CD14-positive monocyte (primary cell): Measurements from ENCODE around the gene RNF135. TPM values are rescaled to one million over a fixed set of nuclear protein-coding genes. Genes with fewer than 3 reads are reported as not detected.
"Not testable (repeated sequence)": the region's sequence is repeated elsewhere in the genome, so short reads cannot be mapped to it uniquely, and the experiment has no call there.

ENCODE experiments used
- DNase-seq, 3 donors: peaks; one replicate each; pipeline ENCODE4 v3.0.0-alpha.2; 2011 to 2022
- H2AFZ ChIP-seq: 2 replicates; pipeline ENCODE4 v1.6.0; 2012; ENCODE audit warnings: mild to moderate bottlenecking, low read depth, low read length, inconsistent platforms; ENCODE audit not compliant: insufficient read depth, poor library complexity, severe bottlenecking
- H3K27ac ChIP-seq, 2 donors: 1 replicate in 1 of 2; 2 replicates in 1 of 2; pipeline ENCODE4 v1.5.1; 2012 to 2013; ENCODE audit warnings: low read length in 2 of 2, control low read depth in 1 of 2, inconsistent platforms in 1 of 2, low read depth in 1 of 2, mild to moderate bottlenecking in 1 of 2
- H3K27me3 ChIP-seq, 2 donors: one replicate each; pipeline versions ENCODE4 v1.6.0 to v1.6.1; 2011 to 2013; ENCODE audit warnings: low read length in 2 of 2; ENCODE audit not compliant: control insufficient read depth in 2 of 2, insufficient read depth in 2 of 2
- H3K36me3 ChIP-seq, 2 donors: replicated peaks in 1 of 2; 1 replicate in 1 of 2; 2 replicates in 1 of 2; pipeline versions ENCODE4 v1.5.1 to v1.6.1; 2012 to 2013; ENCODE audit warnings: low read length in 2 of 2, control low read depth in 1 of 2, inconsistent platforms in 1 of 2, mild to moderate bottlenecking in 1 of 2; ENCODE audit not compliant: insufficient read depth in 2 of 2, control insufficient read depth in 1 of 2
- H3K4me1 ChIP-seq, 2 donors: 1 replicate in 1 of 2; 2 replicates in 1 of 2; pipeline versions ENCODE4 v1.5.1 to v1.6.1; 2012 to 2013; ENCODE audit warnings: low read length in 2 of 2, control low read depth in 1 of 2, inconsistent platforms in 1 of 2, mild to moderate bottlenecking in 1 of 2, moderate library complexity in 1 of 2; ENCODE audit not compliant: insufficient read depth in 2 of 2, control insufficient read depth in 1 of 2
- H3K4me2 ChIP-seq: replicated peaks from 2 replicates; pipeline ENCODE3; 2012; ENCODE audit warnings: low read length, moderate library complexity, mild to moderate bottlenecking; ENCODE audit not compliant: poor library complexity, severe bottlenecking; ENCODE audit errors: extremely low read depth
- H3K4me3 ChIP-seq, 3 experiments: fragments of 200-600 bp in 1 of 3; sonication (generic) in 1 of 3; replicated peaks in 1 of 3; 1 replicate in 2 of 3; 2 replicates in 1 of 3; pipeline ENCODE4 v1.5.1; 2011 to 2013; ENCODE audit warnings: low read length in 3 of 3, mild to moderate bottlenecking in 3 of 3, control low read depth in 2 of 3, low read depth in 2 of 3, inconsistent platforms in 1 of 3, moderate library complexity in 1 of 3
- H3K79me2 ChIP-seq: 2 replicates; pipeline ENCODE4 v1.6.0; 2012; ENCODE audit warnings: mild to moderate bottlenecking, control low read depth, inconsistent platforms, low read length, moderate library complexity; ENCODE audit not compliant: insufficient read depth
- H3K9ac ChIP-seq: 2 replicates; pipeline ENCODE4 v1.6.0; 2017; ENCODE audit warnings: low read length, mild to moderate bottlenecking; ENCODE audit not compliant: insufficient read depth, poor library complexity, severe bottlenecking
- H3K9me3 ChIP-seq, 2 donors: replicated peaks in 1 of 2; 1 replicate in 1 of 2; 2 replicates in 1 of 2; pipeline versions ENCODE4 v1.5.1 to v1.6.1; 2012 to 2013; ENCODE audit warnings: low read length in 2 of 2, control low read depth in 1 of 2; ENCODE audit not compliant: control insufficient read depth in 1 of 2, insufficient read depth in 1 of 2
- H4K20me1 ChIP-seq: 2 replicates; pipeline ENCODE4 v1.6.0; 2012; ENCODE audit warnings: mild to moderate bottlenecking, low read length, control low read depth, moderate library complexity; ENCODE audit not compliant: insufficient read depth
- H3K27ac Mint-ChIP-seq, 7 donors: one replicate each; pipeline ENCODE4 v1.8.0; 2020; ENCODE audit warnings: mild to moderate bottlenecking in 7 of 7, mixed read lengths in 7 of 7, moderate library complexity in 6 of 7, inconsistent platforms in 2 of 7
- H3K27me3 Mint-ChIP-seq, 3 donors: one replicate each; pipeline ENCODE4 v1.8.0; 2021 to 2022; ENCODE audit warnings: low read depth in 3 of 3, mild to moderate bottlenecking in 3 of 3, mixed read lengths in 3 of 3, moderate library complexity in 3 of 3, inconsistent platforms in 1 of 3
- H3K36me3 Mint-ChIP-seq, 2 donors: one replicate each; pipeline ENCODE4 v1.8.0; 2020; ENCODE audit warnings: mixed read lengths in 2 of 2, inconsistent platforms in 1 of 2, mild to moderate bottlenecking in 1 of 2
- H3K4me1 Mint-ChIP-seq: one replicate; pipeline ENCODE4 v1.8.0; 2020; ENCODE audit warnings: mild to moderate bottlenecking, mixed read lengths
- H3K4me3 Mint-ChIP-seq, 2 donors: one replicate each; pipeline ENCODE4 v1.8.0; 2020; ENCODE audit warnings: mild to moderate bottlenecking in 2 of 2, mixed read lengths in 2 of 2, moderate library complexity in 1 of 2
- H3K9me3 Mint-ChIP-seq, 7 donors: one replicate each; pipeline ENCODE4 v1.8.0; 2020 to 2022; ENCODE audit warnings: mixed read lengths in 7 of 7, mild to moderate bottlenecking in 6 of 7, moderate library complexity in 6 of 7, inconsistent platforms in 2 of 7
- WGBS: methylation state at CpG from one replicate; pipeline ENCODE4 v1.1.5; 2013; ENCODE audit warnings: missing lambda C conversion rate; ENCODE audit not compliant: insufficient coverage; 5-methylcytosine and 5-hydroxymethylcytosine counted together
- intact Hi-C, 2 donors: fragments of 100-400 bp; cut with micrococcal nuclease; formaldehyde crosslinking; loops; one replicate each; pipeline versions ENCODE4 v1.15.0 to v1.15.1; 2023
- polyA plus RNA-seq, 3 donors: library from polyadenylated mRNA; depleted of rRNA in 1 of 3; unstranded in 2 of 3; stranded (reverse) in 1 of 3; fragments of 300-500 nt in 2 of 3; fragments of >200 nt in 1 of 3; fragmentation: Illumina TruSeq in 2 of 3; gene quantifications; 1 replicate in 2 of 3; 2 replicates in 1 of 3; pipeline ENCODE4 v1.2.3, GENCODE V29; 2012 to 2021
- TF ChIP-seq, protein P1 (sequence below): fragments of 200-600 bp; IDR thresholded peaks from one replicate; pipeline ENCODE4 v1.8.0; 2022; ENCODE audit warnings: antibody characterized with exemption, mild to moderate bottlenecking

The RNF135 gene
- polyA plus RNA-seq, 3 donors, result 51.4 to 74.8 (median 66.6) TPM

DNA sequence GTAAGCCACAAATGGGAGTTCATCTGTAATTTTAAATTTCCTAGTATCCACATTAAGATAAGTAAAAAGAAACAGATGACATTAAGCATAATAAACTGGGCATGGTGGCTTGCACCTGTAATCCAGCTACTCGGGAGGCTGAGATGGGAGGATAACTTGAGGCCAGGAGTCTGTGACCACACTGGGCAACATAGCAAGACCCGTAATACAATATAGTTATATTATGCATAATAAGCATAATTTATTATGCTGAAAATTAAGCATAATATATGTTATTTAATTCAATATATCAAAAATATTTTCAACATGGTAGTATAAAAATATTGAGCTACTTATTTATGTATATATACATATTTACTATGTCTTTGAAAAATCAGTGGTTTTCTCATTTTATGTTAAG lies 48.2 kb downstream of the RNF135 start:
- Histone ChIP-seq H3K4me2 (no peak overlapping the region), H3K79me2 (no peaks in the 10 kb centered on the region), H3K9ac (no peak overlapping the region), H4K20me1 (no peaks in the 10 kb centered on the region), H3K4me1 (no peaks in the 10 kb centered on the region), H3K4me3 (no peak overlapping the region), H3K36me3 (no peaks in the 10 kb centered on the region), H3K27me3 (no peaks in the 10 kb centered on the region), H2AFZ (no peak overlapping the region), H3K27ac (no peak overlapping the region), H3K9me3 (no peaks in the 10 kb centered on the region)
- Mint-ChIP-seq H3K4me3 (no peak overlapping the region), H3K27ac (no peak overlapping the region), H3K4me1 (no peaks in the 10 kb centered on the region), H3K36me3 (peaks cover 17 to 22% of the 10 kb centered on the region in 2 donors), H3K9me3 (no peaks in the 10 kb centered on the region), H3K27me3 (peaks cover 0 to under 1% (median 0%) of the 10 kb centered on the region in 3 donors)
- no peak for DNase-seq
- intact Hi-C loops, result loop anchor here in 1 of 2 donors (10.0 kb wide), 1 partner anchor 46 kb away; no protein-coding TSS in a partner anchor
- TF ChIP-seq, protein P1, sequence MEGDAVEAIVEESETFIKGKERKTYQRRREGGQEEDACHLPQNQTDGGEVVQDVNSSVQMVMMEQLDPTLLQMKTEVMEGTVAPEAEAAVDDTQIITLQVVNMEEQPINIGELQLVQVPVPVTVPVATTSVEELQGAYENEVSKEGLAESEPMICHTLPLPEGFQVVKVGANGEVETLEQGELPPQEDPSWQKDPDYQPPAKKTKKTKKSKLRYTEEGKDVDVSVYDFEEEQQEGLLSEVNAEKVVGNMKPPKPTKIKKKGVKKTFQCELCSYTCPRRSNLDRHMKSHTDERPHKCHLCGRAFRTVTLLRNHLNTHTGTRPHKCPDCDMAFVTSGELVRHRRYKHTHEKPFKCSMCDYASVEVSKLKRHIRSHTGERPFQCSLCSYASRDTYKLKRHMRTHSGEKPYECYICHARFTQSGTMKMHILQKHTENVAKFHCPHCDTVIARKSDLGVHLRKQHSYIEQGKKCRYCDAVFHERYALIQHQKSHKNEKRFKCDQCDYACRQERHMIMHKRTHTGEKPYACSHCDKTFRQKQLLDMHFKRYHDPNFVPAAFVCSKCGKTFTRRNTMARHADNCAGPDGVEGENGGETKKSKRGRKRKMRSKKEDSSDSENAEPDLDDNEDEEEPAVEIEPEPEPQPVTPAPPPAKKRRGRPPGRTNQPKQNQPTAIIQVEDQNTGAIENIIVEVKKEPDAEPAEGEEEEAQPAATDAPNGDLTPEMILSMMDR, result no peak
- no CpG with 5 or more reads among the region's 2 CpGs for WGBS

DNA sequence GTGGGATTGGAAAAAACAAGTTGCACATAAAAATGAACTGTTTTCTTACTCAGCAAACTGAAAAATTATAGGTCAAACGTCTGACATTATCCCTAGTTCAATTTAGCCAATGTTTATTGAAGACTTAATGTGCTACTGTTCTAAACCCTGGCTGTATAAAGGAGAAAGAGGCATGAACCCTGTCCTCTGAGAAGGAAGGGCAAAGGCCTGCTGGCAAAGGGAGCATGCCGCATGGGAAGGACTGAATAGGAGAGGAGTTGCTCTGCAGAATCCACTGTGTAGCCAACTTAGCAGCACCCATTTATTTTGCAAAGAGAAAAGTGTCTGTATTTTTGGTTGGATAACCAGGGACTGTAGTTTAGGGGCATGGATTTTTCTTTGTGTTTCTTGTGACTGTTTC lies 52.3 kb downstream of the RNF135 start:
- H3K4me3 Mint-ChIP-seq, H3K27me3 ChIP-seq, H3K4me3 ChIP-seq, H3K4me2 ChIP-seq, H3K9me3 ChIP-seq, H2AFZ ChIP-seq, H3K4me1 ChIP-seq, H3K79me2 ChIP-seq, H3K9me3 Mint-ChIP-seq, H3K27ac Mint-ChIP-seq, H3K27me3 Mint-ChIP-seq, H4K20me1 ChIP-seq, H3K9ac ChIP-seq, H3K27ac ChIP-seq, H3K4me1 Mint-ChIP-seq, intact Hi-C loops, H3K36me3 ChIP-seq, DNase-seq: not testable (repeated sequence)
- H3K36me3 Mint-ChIP-seq, result peaks cover 23 to 25% of the 10 kb centered on the region in 2 donors
- no CpG with 5 or more reads among the region's 2 CpGs for WGBS
